Measurements from ENCODE around the gene ADM2. TPM values are rescaled to one million over a fixed set of nuclear protein-coding genes. Genes with fewer than 3 reads are reported as not detected.

Gene ADM2
- total and polyA plus RNA-seq, 9 donors, result 0.01 to 2.6 (median 0.15) TPM; not detected in 3

- peaks cover 6% of the 10 kb centered on the region for H3K27me3 ChIP-seq
- H3K4me3 ChIP-seq, result peak overlapping the region; percentile 55
- H3K9me3 ChIP-seq, result no peaks in the 10 kb centered on the region
- peaks cover 27% of the 10 kb centered on the region for H3K4me1 ChIP-seq (ENCODE audit: insufficient read depth)
- DNase-seq, result peak in 2 of 5 donors; percentile 46 to 51
- peak overlapping the region in 1 of 2 donors; percentile 87 for H3K27ac ChIP-seq
- TF ChIP-seq, protein P1, sequence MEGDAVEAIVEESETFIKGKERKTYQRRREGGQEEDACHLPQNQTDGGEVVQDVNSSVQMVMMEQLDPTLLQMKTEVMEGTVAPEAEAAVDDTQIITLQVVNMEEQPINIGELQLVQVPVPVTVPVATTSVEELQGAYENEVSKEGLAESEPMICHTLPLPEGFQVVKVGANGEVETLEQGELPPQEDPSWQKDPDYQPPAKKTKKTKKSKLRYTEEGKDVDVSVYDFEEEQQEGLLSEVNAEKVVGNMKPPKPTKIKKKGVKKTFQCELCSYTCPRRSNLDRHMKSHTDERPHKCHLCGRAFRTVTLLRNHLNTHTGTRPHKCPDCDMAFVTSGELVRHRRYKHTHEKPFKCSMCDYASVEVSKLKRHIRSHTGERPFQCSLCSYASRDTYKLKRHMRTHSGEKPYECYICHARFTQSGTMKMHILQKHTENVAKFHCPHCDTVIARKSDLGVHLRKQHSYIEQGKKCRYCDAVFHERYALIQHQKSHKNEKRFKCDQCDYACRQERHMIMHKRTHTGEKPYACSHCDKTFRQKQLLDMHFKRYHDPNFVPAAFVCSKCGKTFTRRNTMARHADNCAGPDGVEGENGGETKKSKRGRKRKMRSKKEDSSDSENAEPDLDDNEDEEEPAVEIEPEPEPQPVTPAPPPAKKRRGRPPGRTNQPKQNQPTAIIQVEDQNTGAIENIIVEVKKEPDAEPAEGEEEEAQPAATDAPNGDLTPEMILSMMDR (IDR thresholded peaks at IDR 0.05), result no peak
- TF ChIP-seq EP300 (IDR thresholded peaks at IDR 0.05) (no peak), POLR2A (IDR thresholded peaks at IDR 0.05) (no peak)
- no peaks in the 10 kb centered on the region for H3K36me3 ChIP-seq
- intact Hi-C loops (cut with DNase I), result loop anchor here in 2 of 4 donors (10.0 kb wide), 2 partner anchors 272 to 282 kb away; partner anchors contain the start of genes HDAC10 (in 1 of the 2) and TUBGCP6 (in 1 of the 2)
- WGBS, 3 donors, result 58 to 63% (median 63%) methylated on average over 29 of the region's 29 CpGs
Observed at GRCh38 chr22:50526834-50527801, 45.8 kb downstream of the ADM2 start.

DNA sequence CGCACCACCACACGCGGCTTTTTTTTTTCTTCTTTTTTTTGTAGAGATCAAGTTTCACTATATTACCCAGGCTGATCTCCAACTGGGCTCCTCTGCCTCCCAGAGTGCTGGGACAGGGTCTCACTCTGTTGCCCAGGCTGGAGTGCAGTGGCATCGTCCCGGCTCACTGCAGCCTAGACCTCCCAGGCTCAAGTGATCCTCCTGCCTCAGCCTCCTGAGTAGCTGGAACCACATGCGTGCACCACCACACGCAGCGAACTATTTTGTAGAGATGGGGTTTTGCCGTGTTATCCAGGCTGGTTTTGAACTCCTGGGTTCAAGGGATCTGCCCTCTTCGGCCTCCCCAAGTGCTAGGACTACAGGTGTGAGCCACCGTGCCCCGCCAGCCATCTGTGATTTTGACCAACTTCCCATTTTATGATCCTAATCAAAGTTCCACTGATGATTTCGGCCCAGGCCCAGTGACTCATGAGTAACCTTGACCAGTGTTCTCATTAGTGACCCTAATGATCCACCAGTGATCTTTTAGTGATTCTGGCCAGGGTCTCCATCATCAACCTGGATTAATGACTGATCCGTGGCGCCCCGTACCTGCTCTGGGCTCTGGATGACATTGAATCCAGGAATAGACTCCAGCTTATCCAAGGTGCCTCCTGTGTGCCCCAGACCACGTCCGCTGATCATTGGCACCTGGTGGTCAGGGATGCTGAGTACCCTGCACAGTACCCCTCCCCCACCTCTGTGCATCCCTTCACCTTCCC, 46.8 kb downstream of the ADM2 start:
- Histone ChIP-seq H3K4me1 (ENCODE audit: insufficient read depth) (peaks cover 30% of the 10 kb centered on the region), H3K9me3 (no peaks in the 10 kb centered on the region), H3K36me3 (no peaks in the 10 kb centered on the region), H3K4me3 (no peak overlapping the region), H3K27ac (no peak overlapping the region), H3K27me3 (peaks cover 6% of the 10 kb centered on the region)
- WGBS, 3 donors, result 85 to 90% (median 86%) methylated on average over 18 of the region's 18 CpGs
- intact Hi-C loops (cut with DNase I), result loop anchor here in 2 of 4 donors (10.0 kb wide), 2 partner anchors 273 to 283 kb away; partner anchors contain the start of genes HDAC10 (in 1 of the 2) and TUBGCP6 (in 1 of the 2)
- DNase-seq, result no peak
- TF ChIP-seq, protein P1 (IDR thresholded peaks at IDR 0.05), result no peak
- TF ChIP-seq POLR2A (IDR thresholded peaks at IDR 0.05) (no peak), EP300 (IDR thresholded peaks at IDR 0.05) (no peak)

GRCh38 chr22:50528682-50529415, 47.5 kb downstream of the ADM2 start:
- TF ChIP-seq, protein P1 (IDR thresholded peaks at IDR 0.05), result no peak
- TF ChIP-seq EP300 (IDR thresholded peaks at IDR 0.05), result no peak
- TF ChIP-seq POLR2A (IDR thresholded peaks at IDR 0.05), result no peak
- Histone ChIP-seq H3K36me3 (no peaks in the 10 kb centered on the region), H3K4me3 (no peak overlapping the region), H3K9me3 (no peaks in the 10 kb centered on the region), H3K4me1 (ENCODE audit: insufficient read depth) (peaks cover 30% of the 10 kb centered on the region), H3K27ac (no peak overlapping the region), H3K27me3 (peaks cover 6% of the 10 kb centered on the region)
- 37 to 47% (median 42%) methylated on average over 13 to 15 of the region's 15 CpGs for WGBS, 3 donors
- no peak for DNase-seq
- intact Hi-C loops (cut with DNase I), result loop anchor here in 2 of 4 donors (10.0 kb wide), 2 partner anchors 274 to 284 kb away; partner anchors contain the start of genes HDAC10 (in 1 of the 2) and TUBGCP6 (in 1 of the 2)
